H1 (cell line): ENCODE measurements around the gene COL25A1. TPM values are rescaled to one million over a fixed set of nuclear protein-coding genes. Genes with fewer than 3 reads are reported as not detected.

Experiments used
- CTCF ChIA-PET: fragments of 300-600 bp; sonication (Branson Sonifier 250); formaldehyde crosslinking; loops from one replicate; lab custom pipeline; 2021; ENCODE audit not compliant: partially characterized antibody; lab: Charles Lee
- POLR2A ChIA-PET: fragments of 300-600 bp; sonication (Branson Sonifier 250); formaldehyde crosslinking; loops from one replicate; lab custom pipeline; 2021; ENCODE audit warnings: inconsistent platforms; ENCODE audit not compliant: partially characterized antibody; lab: Charles Lee
- DNase-seq, 2 experiments: peaks; one replicate each; pipeline versions ENCODE4 v3.0.0 to v3.0.0-alpha.2; 2010 to 2022; ENCODE audit warnings: low spot score in 2 of 2, low read depth in 1 of 2, mixed read lengths in 1 of 2
- FAIRE-seq: peaks from 2 replicates; lab custom pipeline; 2011; peaks lifted over from hg19 to GRCh38; lab: Jason Lieb, UNC
- H2AFZ ChIP-seq: 2 replicates; pipeline ENCODE4 v1.8.1; 2012; ENCODE audit warnings: low read length, inconsistent platforms
- H2AK5ac ChIP-seq: 2 replicates; pipeline ENCODE4 v1.6.1; 2013; ENCODE audit warnings: low read depth, low read length
- H2BK120ac ChIP-seq: replicated peaks from 2 replicates; pipeline ENCODE3; 2013; ENCODE audit warnings: low read depth, low read length, inconsistent platforms
- H2BK12ac ChIP-seq: 2 replicates; pipeline ENCODE4 v1.6.1; 2013; ENCODE audit warnings: low read depth, low read length
- H2BK15ac ChIP-seq: 2 replicates; pipeline ENCODE4 v1.6.1; 2013; ENCODE audit warnings: low read length
- H2BK20ac ChIP-seq: 2 replicates; pipeline ENCODE4 v1.6.1; 2013; ENCODE audit warnings: low read length
- H2BK5ac ChIP-seq: 2 replicates; pipeline ENCODE4 v1.6.1; 2013; ENCODE audit warnings: low read depth, low read length
- H3K14ac ChIP-seq: 2 replicates; pipeline ENCODE4 v1.6.1; 2013; ENCODE audit warnings: inconsistent platforms; ENCODE audit not compliant: insufficient read length
- H3K18ac ChIP-seq: 2 replicates; pipeline ENCODE4 v1.6.1; 2013; ENCODE audit warnings: low read length; ENCODE audit errors: extremely low read depth
- H3K23ac ChIP-seq: 2 replicates; pipeline ENCODE4 v1.6.1; 2013; ENCODE audit warnings: inconsistent platforms; ENCODE audit not compliant: insufficient read length
- H3K23me2 ChIP-seq: 2 replicates; pipeline ENCODE4 v1.6.1; 2013; ENCODE audit warnings: low read depth, low read length
- H3K27ac ChIP-seq: 2 replicates; pipeline ENCODE4 v1.6.1; 2011; ENCODE audit warnings: low read depth, low read length, inconsistent platforms
- H3K27me3 ChIP-seq, 4 experiments: replicated peaks in 1 of 4; 1 replicate in 1 of 4; 2 replicates in 3 of 4; pipeline versions ENCODE4 v1.6.1 to v1.8.1; 2011 to 2013; ENCODE audit warnings: low read length in 3 of 4, mild to moderate bottlenecking in 3 of 4, inconsistent platforms in 2 of 4, mixed read lengths in 2 of 4, moderate library complexity in 1 of 4; ENCODE audit not compliant: control insufficient read depth in 3 of 4, insufficient read depth in 3 of 4; ENCODE audit errors: extremely low read depth in 1 of 4
- H3K36me3 ChIP-seq, 4 experiments: 2 replicates each; pipeline versions ENCODE4 v1.6.1 to v1.8.1; 2011 to 2013; ENCODE audit warnings: mild to moderate bottlenecking in 4 of 4, low read length in 3 of 4, moderate library complexity in 2 of 4, control low read depth in 1 of 4, inconsistent platforms in 1 of 4; ENCODE audit not compliant: insufficient read depth in 4 of 4, control insufficient read depth in 2 of 4
- H3K4ac ChIP-seq: replicated peaks from 2 replicates; pipeline ENCODE3; 2013; ENCODE audit warnings: low read length, low read depth, mixed read lengths, inconsistent platforms; ENCODE audit not compliant: insufficient read length
- H3K4me1 ChIP-seq, 4 experiments: replicated peaks in 1 of 4; 1 replicate in 1 of 4; 2 replicates in 3 of 4; pipeline versions ENCODE4 v1.6.1 to v1.8.1; 2011 to 2013; ENCODE audit warnings: low read length in 3 of 4, inconsistent platforms in 2 of 4, mixed read lengths in 1 of 4; ENCODE audit not compliant: insufficient read depth in 4 of 4, control insufficient read depth in 3 of 4
- H3K4me2 ChIP-seq, 2 experiments: 2 replicates each; pipeline versions ENCODE4 v1.6.1 to v1.8.1; 2011 to 2013; ENCODE audit warnings: low read depth in 2 of 2, low read length in 2 of 2, control low read depth in 1 of 2, inconsistent platforms in 1 of 2, mild to moderate bottlenecking in 1 of 2; ENCODE audit not compliant: insufficient read depth in 1 of 2
- H3K4me3 ChIP-seq, 4 experiments: fragments of 200-600, 300-600 bp in 1 of 4; sonication (generic), shearing (Covaris generic), sonication (Bioruptor Twin) in 1 of 4; 2 replicates each; pipeline versions ENCODE4 v1.5.1 to v1.8.1; 2011 to 2016; ENCODE audit warnings: low read length in 4 of 4, low read depth in 3 of 4, control low read depth in 2 of 4, inconsistent platforms in 2 of 4, mild to moderate bottlenecking in 2 of 4, mixed read lengths in 1 of 4, moderate library complexity in 1 of 4; ENCODE audit not compliant: insufficient read depth in 2 of 4; ENCODE audit errors: extremely low read depth in 1 of 4
- H3K56ac ChIP-seq: replicated peaks from 2 replicates; pipeline ENCODE3; 2013; ENCODE audit warnings: low read depth, mild to moderate bottlenecking, mixed read lengths, low read length, inconsistent platforms; ENCODE audit not compliant: insufficient read length
- H3K79me1 ChIP-seq: 2 replicates; pipeline ENCODE4 v1.6.1; 2013; ENCODE audit warnings: low read depth, low read length, control low read depth
- H3K79me2 ChIP-seq, 2 experiments: 2 replicates each; pipeline versions ENCODE4 v1.6.1 to v1.8.1; 2012 to 2013; ENCODE audit warnings: low read length in 2 of 2, mild to moderate bottlenecking in 2 of 2, inconsistent platforms in 1 of 2; ENCODE audit not compliant: insufficient read depth in 2 of 2, control insufficient read depth in 1 of 2
- H3K9ac ChIP-seq, 4 experiments: replicated peaks in 1 of 4; 1 replicate in 1 of 4; 2 replicates in 3 of 4; pipeline versions ENCODE4 v1.6.1 to v1.8.1; 2011 to 2013; ENCODE audit warnings: low read depth in 3 of 4, low read length in 3 of 4, control low read depth in 2 of 4, mild to moderate bottlenecking in 2 of 4, moderate library complexity in 2 of 4, inconsistent platforms in 1 of 4; ENCODE audit errors: extremely low read depth in 1 of 4
- H3K9me3 ChIP-seq, 2 experiments: 2 replicates each; pipeline versions ENCODE4 v1.6.1 to v1.8.1; 2012 to 2013; ENCODE audit warnings: mild to moderate bottlenecking in 2 of 2, moderate library complexity in 2 of 2, control low read depth in 1 of 2, inconsistent platforms in 1 of 2, low read depth in 1 of 2, low read length in 1 of 2, mixed read lengths in 1 of 2; ENCODE audit not compliant: insufficient read depth in 2 of 2
- H4K20me1 ChIP-seq, 2 experiments: replicated peaks in 1 of 2; 2 replicates each; pipeline versions ENCODE3 to v1.8.1; 2011 to 2013; ENCODE audit warnings: inconsistent platforms in 2 of 2, low read length in 2 of 2, mild to moderate bottlenecking in 1 of 2; ENCODE audit not compliant: insufficient read depth in 2 of 2, control insufficient read depth in 1 of 2
- H4K5ac ChIP-seq: 2 replicates; pipeline ENCODE4 v1.6.1; 2013; ENCODE audit warnings: low read length, low read depth, mixed read lengths, inconsistent platforms; ENCODE audit not compliant: insufficient read length
- H4K8ac ChIP-seq: 2 replicates; pipeline ENCODE4 v1.8.0; 2013; ENCODE audit warnings: mild to moderate bottlenecking, moderate library complexity, low read length, inconsistent platforms; ENCODE audit not compliant: insufficient read depth; ENCODE audit errors: extremely low read depth
- H4K91ac ChIP-seq: replicated peaks from 2 replicates; pipeline ENCODE3; 2013; ENCODE audit warnings: low read length, mixed read lengths, inconsistent platforms; ENCODE audit not compliant: insufficient read length
- BRCA1 ChIP-seq: IDR thresholded peaks from 2 replicates; pipeline ENCODE4 v1.6.1; 2012; ENCODE audit warnings: low read depth, low read length, improper control_type of control experiment
- CHD1 ChIP-seq: IDR thresholded peaks from 2 replicates; pipeline ENCODE4 v1.6.1; 2012; ENCODE audit warnings: low read depth, low read length, improper control_type of control experiment
- CHD2 ChIP-seq: IDR thresholded peaks from 2 replicates; pipeline ENCODE4 v1.6.1; 2012; ENCODE audit warnings: low read length, improper control_type of control experiment
- HDAC6 ChIP-seq: IDR thresholded peaks from one replicate; pipeline ENCODE4 v1.7.1; 2012; ENCODE audit warnings: low read depth, mild to moderate bottlenecking, inconsistent platforms, low read length, moderate library complexity
- KDM1A ChIP-seq: fragments of 200-600, 300-600 bp; sonication (generic); IDR thresholded peaks from 2 replicates; pipeline ENCODE4 v1.7.1; 2016; ENCODE audit warnings: mild to moderate bottlenecking, low read length, borderline replicate concordance
- POLR2A ChIP-seq, 2 experiments: IDR thresholded peaks; 1 replicate in 1 of 2; 2 replicates in 1 of 2; pipeline ENCODE4 v1.6.1; 2011; ENCODE audit warnings: low read depth in 2 of 2, low read length in 2 of 2, mild to moderate bottlenecking in 2 of 2; ENCODE audit errors: control extremely low read depth in 1 of 2
- SRF ChIP-seq: IDR thresholded peaks from 2 replicates; pipeline ENCODE4 v1.6.1; 2011; ENCODE audit warnings: mild to moderate bottlenecking, low read depth, low read length, moderate library complexity
- SUZ12 ChIP-seq: fragments of 200-600 bp; sonication (generic); IDR thresholded peaks from 2 replicates; pipeline ENCODE4 v1.6.1; 2012; ENCODE audit warnings: mild to moderate bottlenecking, inconsistent platforms, low read length, moderate library complexity, mixed read lengths
- WGBS, 2 experiments: shearing (Covaris generic) in 1 of 2; methylation state at CpG; one replicate each; pipeline versions ENCODE4 v1.1.6 to v1.1.7; 2013 to 2015; ENCODE audit warnings: low lambda C conversion rate in 2 of 2, mixed read lengths in 2 of 2, inconsistent platforms in 1 of 2, low coverage in 1 of 2, missing lambda C conversion rate in 1 of 2; ENCODE audit not compliant: insufficient replicate concordance in 2 of 2, insufficient coverage in 1 of 2, insufficient read length in 1 of 2; ENCODE audit errors: extremely low coverage in 1 of 2, missing lambda C conversion rate in 1 of 2; 5-methylcytosine and 5-hydroxymethylcytosine counted together
- polyA plus RNA-seq, 7 experiments: library from polyadenylated mRNA; depleted of rRNA in 3 of 7; stranded (reverse) in 5 of 7; unstranded in 2 of 7; fragments of >200 nt in 5 of 7; fragments of 200-250 nt in 2 of 7; gene quantifications; 1 replicate in 5 of 7; 2 replicates in 1 of 7; 4 replicates in 1 of 7; pipeline versions ENCODE4 v1.2.1 to v1.2.3, GENCODE V29; 2011 to 2013; ENCODE audit warnings: missing spikeins in 2 of 7, mixed read lengths in 2 of 7
- total RNA-seq: library from RNA; stranded (reverse); fragmentation: NEBNext Ultra II Directional; extraction: Animal tissue kit (Norgen Biotek cat#: 25700); gene quantifications from 2 replicates; pipeline ENCODE4 v1.2.1, GENCODE V29; 2021

The COL25A1 gene
- total and polyA plus RNA-seq, 2 of the 8 experiments (the other 6 are each of a cell fraction or from before 2014, with no cell fraction given) = 1.1 to 8.3 TPM

- no peak overlapping the region for H4K5ac ChIP-seq
- no peaks in the 10 kb centered on the region for H3K79me1 ChIP-seq
- no peak overlapping the region for H3K4me3 ChIP-seq
- H3K23me2 ChIP-seq = no peaks in the 10 kb centered on the region
- no peak overlapping the region for H2BK15ac ChIP-seq
- no peak overlapping the region for H3K56ac ChIP-seq
- no peak for FAIRE-seq
- H3K27ac ChIP-seq = no peak overlapping the region
- peaks cover 0 to 1% (median 0%) of the 10 kb centered on the region in 4 experiments; a peak in 1 of 7 replicates for H3K27me3 ChIP-seq
- H3K4me1 ChIP-seq = no peaks in the 10 kb centered on the region
- no peaks in the 10 kb centered on the region for H4K20me1 ChIP-seq
- TF ChIP-seq CHD2 = no peak
- no peak for TF ChIP-seq HDAC6
- TF ChIP-seq BRCA1 = no peak
- TF ChIP-seq KDM1A = no peak
- no peak for TF ChIP-seq SRF
- no peak for TF ChIP-seq SUZ12
- TF ChIP-seq CHD1 = no peak
- TF ChIP-seq POLR2A (IDR thresholded peaks at IDR 0.05; ENCODE audit: control extremely low read depth in 1 of 2, low read depth in 2 of 2, low read length in 2 of 2) = no peak
- peak overlapping the region; percentile 9; the same call in 1 of the 2 replicates for H4K8ac ChIP-seq
- H2BK5ac ChIP-seq = no peak overlapping the region
- H2AK5ac ChIP-seq = no peak overlapping the region
- H3K9ac ChIP-seq = no peak overlapping the region
- H2BK20ac ChIP-seq = no peak overlapping the region
- H4K91ac ChIP-seq = no peak overlapping the region
- H3K36me3 ChIP-seq = no peaks in the 10 kb centered on the region
- WGBS, 2 experiments = 81% methylated on average over 2 of the region's 2 CpGs; no CpG with 5 or more reads in 1 of the 2 experiments
- no peaks in the 10 kb centered on the region for H3K79me2 ChIP-seq
- no peaks in the 10 kb centered on the region for H3K9me3 ChIP-seq
- CTCF ChIA-PET = interaction anchor here (0.6 to 1.1 kb wide), 2 partner anchors 10 to 141 kb away, joined by 3 to 4 read pairs; no protein-coding TSS in a partner anchor
- no peak overlapping the region for H3K14ac ChIP-seq
- H3K18ac ChIP-seq = no peak overlapping the region
- DNase-seq = no peak
- POLR2A ChIA-PET = interaction anchor here (0.5 to 1.4 kb wide), 2 partner anchors 10 to 351 kb away, joined by 3 to 5 read pairs; no protein-coding TSS in a partner anchor
- H2BK120ac ChIP-seq = no peak overlapping the region
- H2AFZ ChIP-seq = no peak overlapping the region
- H3K4ac ChIP-seq = no peak overlapping the region
- no peak overlapping the region for H3K23ac ChIP-seq
- H2BK12ac ChIP-seq = no peak overlapping the region
- no peak overlapping the region for H3K4me2 ChIP-seq
Observed at GRCh38 chr4:108890484-108890881, 412.0 kb downstream of the COL25A1 start.
